Immature natural killer cell (primary cell): ENCODE measurements around the gene DDX31. TPM values are rescaled to one million over a fixed set of nuclear protein-coding genes. Genes with fewer than 3 reads are reported as not detected.

Experiments used
- DNase-seq, 3 donors: peaks; one replicate each; pipeline ENCODE4 v3.0.0; 2022; ENCODE audit warnings: mixed read lengths in 1 of 3
- H3K27ac Mint-ChIP-seq, 6 donors: one replicate each; pipeline ENCODE4 v1.8.0; 2020; ENCODE audit warnings: mixed read lengths in 6 of 6, mild to moderate bottlenecking in 5 of 6, inconsistent platforms in 4 of 6, moderate library complexity in 3 of 6
- H3K27me3 Mint-ChIP-seq, 3 donors: one replicate each; pipeline ENCODE4 v1.8.0; 2020 to 2021; ENCODE audit warnings: low read depth in 3 of 3, mild to moderate bottlenecking in 3 of 3, mixed read lengths in 3 of 3, moderate library complexity in 3 of 3, inconsistent platforms in 1 of 3
- H3K36me3 Mint-ChIP-seq, 3 donors: one replicate each; pipeline ENCODE4 v1.8.0; 2020; ENCODE audit warnings: mixed read lengths in 3 of 3, inconsistent platforms in 2 of 3, mild to moderate bottlenecking in 2 of 3
- H3K4me1 Mint-ChIP-seq, 2 donors: one replicate each; pipeline ENCODE4 v1.8.0; 2020; ENCODE audit warnings: inconsistent platforms in 2 of 2, mild to moderate bottlenecking in 2 of 2, mixed read lengths in 2 of 2, moderate library complexity in 1 of 2
- H3K4me3 Mint-ChIP-seq, 5 donors: one replicate each; pipeline ENCODE4 v1.8.0; 2020; ENCODE audit warnings: mild to moderate bottlenecking in 5 of 5, mixed read lengths in 5 of 5, inconsistent platforms in 3 of 5, moderate library complexity in 3 of 5
- H3K9me3 Mint-ChIP-seq, 6 donors: one replicate each; pipeline ENCODE4 v1.8.0; 2020; ENCODE audit warnings: mild to moderate bottlenecking in 6 of 6, mixed read lengths in 6 of 6, inconsistent platforms in 4 of 6, moderate library complexity in 3 of 6
- polyA plus RNA-seq, 3 donors: library from polyadenylated mRNA; unstranded; fragments of 300-500 nt; fragmentation: Illumina TruSeq; gene quantifications; one replicate each; pipeline ENCODE4 v1.2.3, GENCODE V29; 2021

The DDX31 gene
- polyA plus RNA-seq, 3 donors from 2014 or later: 2.1 to 6.4 (median 4.1) TPM

DNA sequence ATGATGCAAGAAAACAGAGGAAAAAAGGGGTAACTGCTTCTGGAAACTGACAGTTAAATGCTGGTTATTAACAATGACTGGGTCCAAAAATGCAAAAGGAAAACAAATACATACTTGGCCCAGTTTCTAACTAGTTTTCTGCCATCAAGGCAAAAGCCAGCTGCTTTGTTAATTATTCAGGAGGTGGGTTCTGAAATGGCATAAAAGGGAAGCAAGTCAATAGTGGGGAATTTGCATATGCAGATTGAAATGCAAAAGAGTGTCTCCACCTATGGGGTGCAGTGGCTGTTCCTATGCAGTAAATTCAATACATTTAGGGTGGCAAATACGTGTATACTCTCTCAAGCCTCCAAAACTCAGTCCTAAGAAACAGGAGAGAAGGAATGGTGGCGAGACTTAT lies 54.0 kb downstream of the DDX31 start:
- H3K36me3 Mint-ChIP-seq: peaks cover 20 to 72% (median 47%) of the 10 kb centered on the region in 3 donors
- H3K9me3 Mint-ChIP-seq: no peaks in the 10 kb centered on the region
- H3K27me3 Mint-ChIP-seq: peaks cover 0 to 1% (median 0%) of the 10 kb centered on the region in 3 donors
- no peak for DNase-seq
- peaks cover 10 to 15% of the 10 kb centered on the region in 2 donors for H3K4me1 Mint-ChIP-seq
- no peak overlapping the region for H3K27ac Mint-ChIP-seq
- H3K4me3 Mint-ChIP-seq: no peak overlapping the region

DNA sequence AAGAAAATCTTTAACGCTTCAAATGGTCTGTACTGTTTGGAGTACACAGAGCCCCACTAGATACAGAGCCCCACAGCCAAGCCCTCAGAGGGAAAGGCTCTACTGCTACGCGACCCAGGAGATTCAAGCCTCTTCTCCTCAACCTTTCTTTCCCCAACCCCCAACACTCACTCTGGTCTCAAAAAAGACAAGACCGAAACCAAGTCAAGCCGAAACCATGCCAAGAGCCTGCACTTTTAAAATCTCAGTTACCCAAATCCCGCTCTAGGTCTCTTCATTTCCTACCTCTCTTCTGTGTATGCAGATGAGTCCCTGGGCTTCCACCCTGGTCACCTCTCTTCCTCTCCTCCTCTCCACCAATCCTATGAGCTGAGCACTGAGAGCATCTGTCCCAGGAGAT lies 55.5 kb downstream of the DDX31 start:
- H3K9me3 Mint-ChIP-seq: no peaks in the 10 kb centered on the region
- DNase-seq: no peak
- peaks cover 10 to 15% of the 10 kb centered on the region in 2 donors for H3K4me1 Mint-ChIP-seq
- H3K4me3 Mint-ChIP-seq: no peak overlapping the region
- peaks cover 0 to 5% (median 0%) of the 10 kb centered on the region in 3 donors for H3K27me3 Mint-ChIP-seq
- H3K36me3 Mint-ChIP-seq: peaks cover 20 to 76% (median 55%) of the 10 kb centered on the region in 3 donors
- peak overlapping the region in 1 of 6 donors; percentile 23 for H3K27ac Mint-ChIP-seq

DNA sequence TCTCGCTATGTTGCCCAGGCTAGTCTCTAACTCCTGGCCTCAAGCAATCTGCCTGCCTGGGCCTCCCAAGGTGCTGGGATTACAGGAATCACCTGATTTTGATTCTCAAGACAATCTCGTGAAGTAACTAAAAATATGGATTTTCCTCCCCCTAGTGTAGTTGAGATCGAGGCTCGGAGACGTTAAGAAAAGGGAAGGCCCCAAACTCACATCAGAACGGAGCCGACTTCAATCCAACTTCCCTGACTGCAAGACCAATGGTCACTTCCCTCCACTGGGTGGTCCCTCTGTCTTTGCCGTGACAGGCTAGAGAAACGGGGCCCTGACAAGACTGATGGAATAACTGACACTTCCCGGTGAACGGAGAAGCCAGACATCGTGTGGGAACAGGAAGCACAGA lies 59.1 kb downstream of the DDX31 start:
- no peak overlapping the region for H3K4me3 Mint-ChIP-seq
- no peak overlapping the region for H3K27ac Mint-ChIP-seq
- peaks cover 0 to 5% (median 0%) of the 10 kb centered on the region in 3 donors for H3K27me3 Mint-ChIP-seq
- DNase-seq: no peak
- peaks cover 17 to 72% (median 50%) of the 10 kb centered on the region in 3 donors for H3K36me3 Mint-ChIP-seq
- H3K4me1 Mint-ChIP-seq: no peaks in the 10 kb centered on the region
- H3K9me3 Mint-ChIP-seq: no peaks in the 10 kb centered on the region

DNA sequence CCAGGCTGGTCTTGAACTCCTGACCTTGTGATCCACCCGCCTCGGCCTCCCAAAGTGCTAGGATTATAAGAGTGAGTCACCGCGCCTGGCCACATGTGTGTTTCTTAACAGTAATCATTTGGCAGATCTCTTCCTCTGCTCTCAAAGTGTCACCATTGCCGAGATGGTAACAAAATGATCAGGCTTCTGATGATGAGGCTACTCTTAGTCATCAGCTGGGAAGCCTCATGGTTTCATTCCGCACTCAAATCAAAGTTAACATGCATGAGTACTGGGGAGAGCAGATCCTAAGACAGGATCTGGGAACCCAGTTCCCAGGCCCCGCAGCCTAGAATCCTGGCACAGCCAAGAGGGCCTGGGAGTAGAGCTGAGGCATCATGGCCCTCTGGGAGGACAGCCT lies 60.0 kb downstream of the DDX31 start:
- no peak for DNase-seq
- peaks cover 17 to 73% (median 50%) of the 10 kb centered on the region in 3 donors for H3K36me3 Mint-ChIP-seq
- H3K27ac Mint-ChIP-seq: no peak overlapping the region
- no peaks in the 10 kb centered on the region for H3K9me3 Mint-ChIP-seq
- H3K4me3 Mint-ChIP-seq: no peak overlapping the region
- peaks cover 0 to 3% (median 0%) of the 10 kb centered on the region in 3 donors for H3K27me3 Mint-ChIP-seq
- H3K4me1 Mint-ChIP-seq: no peaks in the 10 kb centered on the region

DNA sequence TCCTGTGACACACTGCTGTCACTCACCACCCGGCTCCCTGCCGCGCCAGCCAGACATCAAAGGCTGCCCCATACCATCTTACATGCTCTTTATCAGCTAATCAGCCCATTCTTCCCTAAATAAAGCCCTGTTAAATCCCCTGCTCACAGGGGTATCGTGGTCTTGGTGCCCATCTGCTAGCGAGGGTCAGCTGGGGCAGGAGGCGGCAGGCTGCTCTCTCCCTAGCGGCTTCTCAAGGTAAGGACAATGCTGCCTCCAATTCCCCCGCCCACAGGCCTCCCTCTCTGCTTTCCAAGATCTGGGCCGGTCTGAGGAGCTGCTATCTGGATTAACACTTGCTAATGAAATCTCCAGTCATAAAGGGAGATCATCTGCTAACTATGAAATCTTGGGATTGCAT lies 60.6 kb downstream of the DDX31 start:
- Mint-ChIP-seq H3K27me3 (peaks cover 0 to 3% (median 0%) of the 10 kb centered on the region in 3 donors), H3K4me3 (no peak overlapping the region), H3K4me1 (no peaks in the 10 kb centered on the region)

DNA sequence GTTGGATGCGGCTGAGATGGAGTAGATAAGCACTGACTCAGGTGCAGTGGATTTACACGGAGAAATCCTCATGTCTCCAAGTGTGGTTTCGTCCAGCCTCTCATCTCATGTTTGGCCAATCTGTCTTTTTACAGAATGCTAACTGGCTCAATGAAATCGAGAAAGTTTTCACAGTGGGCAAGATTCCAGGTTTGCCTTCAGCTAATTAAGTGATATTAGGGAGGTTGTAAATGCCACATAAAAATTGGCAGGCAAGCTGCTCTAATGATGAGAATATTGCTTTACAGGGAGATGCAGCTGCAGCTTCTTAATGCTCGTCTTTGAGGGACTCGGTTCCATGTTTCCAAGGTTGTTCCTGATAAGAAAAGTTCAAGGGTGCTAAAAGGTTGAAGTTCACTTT lies 63.7 kb downstream of the DDX31 start:
- DNase-seq: no peak
- Mint-ChIP-seq H3K4me1 (no peaks in the 10 kb centered on the region), H3K27ac (no peak overlapping the region), H3K27me3 (peaks cover 0 to 3% (median 0%) of the 10 kb centered on the region in 3 donors), H3K9me3 (no peaks in the 10 kb centered on the region), H3K36me3 (peaks cover 16 to 58% (median 32%) of the 10 kb centered on the region in 3 donors), H3K4me3 (no peak overlapping the region)

More for the DNA sequence above, 60.6 kb downstream of the DDX31 start:
- Mint-ChIP-seq H3K9me3 (no peaks in the 10 kb centered on the region), H3K36me3 (peaks cover 19 to 71% (median 44%) of the 10 kb centered on the region in 3 donors), H3K27ac (no peak overlapping the region)
- DNase-seq: no peak

DNA sequence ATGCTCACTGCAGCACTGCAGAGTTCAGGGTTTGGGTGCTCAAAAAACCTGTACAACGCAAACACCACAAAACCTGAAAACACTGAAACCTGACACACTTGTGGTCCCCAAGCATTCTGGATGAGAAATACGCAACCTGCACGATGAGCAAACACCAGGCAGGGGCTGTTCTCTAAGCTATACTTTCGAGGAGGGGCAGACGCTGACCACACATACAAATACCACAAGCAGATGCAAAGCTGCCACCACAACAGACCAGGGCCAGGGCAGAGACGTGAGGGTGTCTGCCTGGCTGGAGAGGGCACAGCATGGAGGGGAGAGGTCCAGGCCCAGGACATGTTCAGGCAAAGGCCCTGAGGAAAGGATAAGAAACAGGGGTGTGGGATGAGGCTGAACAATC lies 64.4 kb downstream of the DDX31 start:
- H3K4me3 Mint-ChIP-seq: no peak overlapping the region
- no peak for DNase-seq

DNA sequence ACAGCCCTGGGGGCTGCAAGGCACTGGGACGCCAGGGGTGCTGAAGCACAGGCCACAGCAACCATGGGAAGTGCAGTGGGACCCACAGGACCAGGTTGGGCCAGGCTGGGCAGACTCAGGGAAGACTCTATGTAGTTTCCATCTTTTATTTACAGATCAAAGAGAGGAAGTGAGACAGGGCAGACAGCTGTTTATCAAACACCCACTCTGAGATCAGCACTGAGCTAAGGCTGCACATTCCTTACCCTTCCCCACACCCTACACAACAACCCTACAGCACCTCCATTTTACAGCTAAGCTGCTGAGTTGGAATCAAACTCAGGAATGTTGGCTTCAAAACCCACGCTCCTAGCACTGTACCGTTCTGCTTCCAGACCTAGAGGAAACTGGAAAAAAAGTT lies 67.6 kb downstream of the DDX31 start:
- DNase-seq: no peak
- Mint-ChIP-seq H3K27ac (no peak overlapping the region), H3K9me3 (no peaks in the 10 kb centered on the region), H3K36me3 (peaks cover 7 to 43% (median 16%) of the 10 kb centered on the region in 3 donors), H3K27me3 (no peaks in the 10 kb centered on the region), H3K4me3 (no peak overlapping the region), H3K4me1 (no peaks in the 10 kb centered on the region)

More for the DNA sequence above, 64.4 kb downstream of the DDX31 start:
- Mint-ChIP-seq H3K27me3 (peaks cover 0 to 2% (median 0%) of the 10 kb centered on the region in 3 donors), H3K9me3 (no peaks in the 10 kb centered on the region), H3K27ac (no peak overlapping the region), H3K36me3 (peaks cover 12 to 54% (median 25%) of the 10 kb centered on the region in 3 donors), H3K4me1 (no peaks in the 10 kb centered on the region)

DNA sequence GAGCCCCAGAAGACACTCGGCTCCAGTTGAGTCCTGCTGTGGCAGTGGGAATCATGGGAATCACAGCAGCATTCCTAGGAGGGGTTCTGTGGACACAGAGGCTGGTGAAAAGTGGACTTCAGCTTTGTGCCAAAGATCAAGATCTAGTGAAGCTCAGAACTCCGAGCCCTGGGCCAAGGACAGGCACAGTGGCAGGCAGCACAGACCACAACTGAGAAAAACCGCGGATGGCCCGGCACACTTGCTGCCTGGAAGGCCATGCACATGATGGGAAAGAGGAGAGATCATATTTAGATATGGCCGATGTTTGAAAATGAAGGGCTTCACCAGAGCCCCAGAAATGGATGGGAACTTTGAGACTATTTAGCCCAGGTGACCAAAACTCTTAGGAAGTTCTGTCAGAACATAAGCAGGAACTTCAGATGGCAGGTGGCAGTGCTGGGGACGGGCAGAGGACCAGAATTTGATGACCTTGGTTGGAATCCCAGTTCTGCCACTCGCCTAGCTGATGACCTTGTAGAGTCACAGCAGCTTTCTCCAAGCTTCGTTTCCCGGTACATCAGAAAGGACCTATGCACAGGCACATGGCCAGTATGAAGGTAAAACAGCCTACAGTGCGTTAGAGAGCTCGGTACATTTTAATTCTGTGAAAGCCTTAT lies 69.3 kb downstream of the DDX31 start:
- H3K27ac Mint-ChIP-seq: no peak overlapping the region
- H3K27me3 Mint-ChIP-seq: peaks cover 0 to 2% (median 0%) of the 10 kb centered on the region in 3 donors
- no peak overlapping the region for H3K4me3 Mint-ChIP-seq
- H3K4me1 Mint-ChIP-seq: no peaks in the 10 kb centered on the region
- peaks cover 19 to 42% (median 20%) of the 10 kb centered on the region in 3 donors for H3K36me3 Mint-ChIP-seq
- no peaks in the 10 kb centered on the region for H3K9me3 Mint-ChIP-seq
- DNase-seq: no peak

DNA sequence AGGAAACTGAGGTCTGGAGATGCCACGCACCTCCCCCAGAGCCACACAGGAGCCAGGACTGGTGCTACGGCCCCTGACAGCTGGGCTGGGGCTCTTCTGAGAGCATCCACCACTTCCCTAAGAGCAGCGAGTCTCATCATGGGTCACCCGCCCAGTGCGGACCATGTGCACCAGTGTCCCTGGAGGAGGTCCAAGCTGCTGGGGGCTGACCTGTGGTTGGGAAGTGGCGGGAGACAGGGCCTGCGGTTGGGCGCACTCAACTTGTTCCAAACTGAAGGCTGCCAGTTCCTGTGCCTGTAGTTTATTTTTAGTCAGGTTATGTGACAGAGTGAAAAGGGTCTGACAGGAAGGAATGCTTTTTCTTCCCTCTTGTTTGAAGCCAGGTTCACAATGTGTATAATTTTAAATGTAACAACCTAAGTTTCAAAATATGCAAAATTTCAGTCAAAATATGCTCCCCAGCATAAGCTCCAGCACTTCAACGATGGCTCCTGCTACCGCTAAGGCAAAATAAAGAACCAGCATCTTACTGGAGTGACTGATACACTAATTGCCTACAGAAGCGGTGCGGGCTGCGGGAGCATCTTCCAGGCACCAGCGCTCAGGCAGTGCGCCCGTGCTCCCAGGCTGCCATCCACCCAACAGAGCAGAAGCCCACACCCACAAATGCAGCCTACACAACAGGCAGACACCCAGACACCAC lies 72.6 kb downstream of the DDX31 start:
- DNase-seq: no peak
- Mint-ChIP-seq H3K4me1 (no peaks in the 10 kb centered on the region), H3K4me3 (no peak overlapping the region), H3K36me3 (peaks cover 22 to 51% (median 22%) of the 10 kb centered on the region in 3 donors), H3K27me3 (peaks cover 2 to 7% (median 4%) of the 10 kb centered on the region in 3 donors), H3K9me3 (no peaks in the 10 kb centered on the region), H3K27ac (no peak overlapping the region)

DNA sequence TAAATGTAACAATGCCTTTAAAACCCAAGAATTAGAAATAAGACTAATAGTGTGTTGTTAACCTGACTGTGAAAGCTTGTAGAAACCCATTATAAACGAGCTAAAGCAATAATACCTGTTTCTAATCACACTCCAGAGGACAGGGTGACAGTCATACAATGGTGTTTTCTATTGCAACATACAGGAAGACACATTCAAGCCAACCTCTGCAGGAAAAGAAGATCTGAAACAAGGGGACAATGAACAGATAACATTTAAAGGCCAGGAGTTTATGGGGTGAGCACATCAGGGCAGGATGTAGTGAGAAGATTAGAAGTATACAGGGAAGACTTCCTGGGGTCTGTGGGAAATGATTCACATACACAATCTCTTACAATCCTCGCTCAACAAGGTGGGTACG lies 73.6 kb downstream of the DDX31 start:
- no peak overlapping the region for H3K4me3 Mint-ChIP-seq
- no peaks in the 10 kb centered on the region for H3K9me3 Mint-ChIP-seq
- no peak overlapping the region for H3K27ac Mint-ChIP-seq
- H3K36me3 Mint-ChIP-seq: peaks cover 22 to 54% (median 22%) of the 10 kb centered on the region in 3 donors
- peaks cover 3 to 10% (median 4%) of the 10 kb centered on the region in 3 donors for H3K27me3 Mint-ChIP-seq
- DNase-seq: no peak
- no peaks in the 10 kb centered on the region for H3K4me1 Mint-ChIP-seq

DNA sequence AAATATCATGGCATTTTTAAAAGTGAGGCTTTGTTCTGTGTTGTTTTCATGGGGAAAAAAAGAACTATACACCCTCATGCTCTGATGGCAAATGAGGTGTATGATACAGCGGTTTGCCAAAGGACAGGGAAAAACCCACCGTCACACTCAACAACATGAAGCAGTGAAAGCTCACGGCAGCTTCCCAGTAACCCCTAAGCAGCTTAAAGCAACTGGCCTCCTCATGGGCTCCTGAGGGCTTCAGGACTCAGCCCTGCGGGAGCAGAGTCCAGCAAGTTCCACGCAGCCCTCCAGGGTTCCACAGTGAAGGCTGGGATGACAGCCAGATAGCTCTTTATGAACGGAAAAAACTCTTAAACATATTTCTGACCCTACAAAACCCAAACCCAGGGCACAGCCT lies 74.5 kb downstream of the DDX31 start:
- H3K27me3 Mint-ChIP-seq: peaks cover 4 to 11% (median 7%) of the 10 kb centered on the region in 3 donors
- no peak overlapping the region for H3K27ac Mint-ChIP-seq
- no peaks in the 10 kb centered on the region for H3K4me1 Mint-ChIP-seq
- peaks cover 22 to 49% (median 22%) of the 10 kb centered on the region in 3 donors for H3K36me3 Mint-ChIP-seq
- no peak for DNase-seq
- no peak overlapping the region for H3K4me3 Mint-ChIP-seq
- no peaks in the 10 kb centered on the region for H3K9me3 Mint-ChIP-seq

DNA sequence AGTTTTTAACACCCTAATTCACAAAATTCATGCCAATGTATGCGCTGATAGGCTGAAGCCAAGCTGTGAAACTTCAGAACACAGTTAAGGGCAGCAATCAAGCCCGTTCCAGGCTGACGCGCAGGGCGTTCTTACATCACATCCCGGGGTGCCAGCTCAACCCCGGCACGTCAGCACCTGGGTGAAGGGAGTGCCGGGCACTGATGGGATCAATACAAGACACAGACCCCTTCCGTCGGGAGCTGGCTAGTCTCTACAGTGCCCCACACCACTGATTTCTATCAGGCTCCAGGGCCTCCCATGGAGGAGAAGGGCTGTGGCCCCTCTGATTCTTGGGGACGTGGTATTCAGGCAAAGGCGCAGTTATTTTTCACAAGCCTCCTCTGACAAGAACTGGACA lies 75.4 kb downstream of the DDX31 start:
- Mint-ChIP-seq H3K27ac (no peak overlapping the region), H3K9me3 (no peaks in the 10 kb centered on the region), H3K4me3 (no peak overlapping the region), H3K4me1 (no peaks in the 10 kb centered on the region), H3K36me3 (peaks cover 22 to 41% (median 22%) of the 10 kb centered on the region in 3 donors), H3K27me3 (peaks cover 4 to 13% (median 7%) of the 10 kb centered on the region in 3 donors)
- DNase-seq: no peak

DNA sequence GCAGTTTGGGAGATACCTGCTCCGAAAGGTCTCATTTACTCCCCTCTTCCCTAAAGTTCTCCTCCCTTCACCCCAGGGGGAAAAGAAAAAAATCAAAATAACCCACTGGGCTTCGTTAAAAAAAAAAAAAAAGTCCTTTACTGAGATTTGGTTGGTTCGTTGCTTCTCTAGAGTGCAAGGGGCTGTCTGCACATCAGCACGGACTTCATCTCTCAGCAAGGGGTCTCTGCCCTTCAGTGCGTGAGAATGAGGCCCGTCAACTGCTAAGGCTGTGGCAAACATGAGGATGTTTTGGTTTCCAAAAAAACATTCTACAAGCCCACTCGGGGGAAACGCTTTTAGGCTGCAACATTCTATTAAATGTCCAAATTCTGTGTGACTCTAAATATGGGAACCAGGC lies 77.3 kb downstream of the DDX31 start:
- DNase-seq: no peak
- Mint-ChIP-seq H3K27ac (no peak overlapping the region), H3K4me3 (no peak overlapping the region), H3K9me3 (peaks cover 0 to 2% (median 0%) of the 10 kb centered on the region in 6 donors), H3K27me3 (peaks cover 9 to 18% (median 16%) of the 10 kb centered on the region in 3 donors), H3K4me1 (peaks cover 0 to 2% of the 10 kb centered on the region in 2 donors), H3K36me3 (peaks cover 17 to 41% (median 27%) of the 10 kb centered on the region in 3 donors)
